Kidney (tissue), 14 donors: ENCODE results near the gene SP5. TPM values are rescaled to one million over a fixed set of nuclear protein-coding genes. Genes with fewer than 3 reads are reported as not detected.
"Not testable (repeated sequence)": the region's sequence is repeated elsewhere in the genome, so short reads cannot be mapped to it uniquely, and the experiment has no call there.

ENCODE experiments used
- DNase-seq, 5 donors: peaks; one replicate each; pipeline ENCODE4 v3.0.0-alpha.2; 2013 to 2020
- FAIRE-seq: peaks from 2 replicates; lab custom pipeline; 2012; peaks lifted over from hg19 to GRCh38; lab: Jason Lieb, UNC
- H3K27ac ChIP-seq, 2 donors: one replicate each; pipeline ENCODE4 v1.7.0; 2013; ENCODE audit warnings: low read depth in 2 of 2, low read length in 2 of 2, inconsistent platforms in 1 of 2
- H3K27me3 ChIP-seq: one replicate; pipeline ENCODE4 v1.7.1; 2013; ENCODE audit warnings: low read length, inconsistent platforms; ENCODE audit not compliant: control insufficient read depth, insufficient read depth
- H3K36me3 ChIP-seq, 3 donors: one replicate each; pipeline versions ENCODE4 v1.7.0 to v1.7.1; 2013; ENCODE audit warnings: low read length in 3 of 3, control low read depth in 1 of 3, inconsistent platforms in 1 of 3; ENCODE audit not compliant: insufficient read depth in 3 of 3, control insufficient read depth in 2 of 3
- H3K4me1 ChIP-seq, 3 donors: one replicate each; pipeline versions ENCODE4 v1.7.0 to v1.7.1; 2013; ENCODE audit warnings: low read length in 3 of 3, inconsistent platforms in 1 of 3, low read depth in 1 of 3; ENCODE audit not compliant: control insufficient read depth in 2 of 3, insufficient read depth in 2 of 3
- H3K4me3 ChIP-seq, 3 donors: one replicate each; pipeline versions ENCODE4 v1.7.0 to v1.8.1; 2013; ENCODE audit warnings: low read length in 3 of 3, control low read depth in 1 of 3, inconsistent platforms in 1 of 3
- H3K9ac ChIP-seq, 3 donors: one replicate each; pipeline versions ENCODE4 v1.7.0 to v1.7.1; 2013; ENCODE audit warnings: low read length in 3 of 3, control low read depth in 1 of 3, inconsistent platforms in 1 of 3
- H3K9me3 ChIP-seq, 3 donors: one replicate each; pipeline versions ENCODE4 v1.7.0 to v1.7.1; 2013; ENCODE audit warnings: low read length in 3 of 3, control low read depth in 1 of 3, inconsistent platforms in 1 of 3; ENCODE audit not compliant: control insufficient read depth in 2 of 3, insufficient read depth in 1 of 3
- intact Hi-C: fragments of 100-400 bp; cut with DNase I; formaldehyde crosslinking; loops from one replicate; pipeline ENCODE4 v1.11.1; 2022
- polyA plus RNA-seq: library from polyadenylated mRNA; stranded (reverse); fragments of 350-450 nt; fragmentation: Illumina TruSeq; extraction: RNeasy Lipid Tissue Mini Kit (QIAGEN cat#74804); gene quantifications from one replicate; pipeline ENCODE4 v1.2.3, GENCODE V29; 2014; ENCODE audit warnings: low read depth, low replicate concordance; ENCODE audit not compliant: insufficient read depth
- total RNA-seq: library from RNA; stranded (reverse); fragmentation: NEBNext Ultra II Directional; extraction: Animal tissue kit (Norgen Biotek cat#: 25700); gene quantifications from one replicate; pipeline ENCODE4 v1.2.1, GENCODE V29; 2021
- TF ChIP-seq, protein P1 (sequence below): IDR thresholded peaks from 3 replicates; pipeline ENCODE4 v1.5.1; 2012; ENCODE audit warnings: mild to moderate bottlenecking, moderate library complexity, borderline replicate concordance; ENCODE audit not compliant: insufficient read depth; ENCODE audit errors: extremely low read depth
- donor health status: control.
- donor health status: control.
- donor health status: control.
- donor health status: control.
- donor health status: control.
- donor health status: DM: yes; HTN: yes; CAD: no.
- donor health status: Normal renal cell carcinoma (clear cell type).

Gene SP5
- total and polyA plus RNA-seq, 2 donors from 2014 or later: 0.25 to 1.6 TPM

DNA sequence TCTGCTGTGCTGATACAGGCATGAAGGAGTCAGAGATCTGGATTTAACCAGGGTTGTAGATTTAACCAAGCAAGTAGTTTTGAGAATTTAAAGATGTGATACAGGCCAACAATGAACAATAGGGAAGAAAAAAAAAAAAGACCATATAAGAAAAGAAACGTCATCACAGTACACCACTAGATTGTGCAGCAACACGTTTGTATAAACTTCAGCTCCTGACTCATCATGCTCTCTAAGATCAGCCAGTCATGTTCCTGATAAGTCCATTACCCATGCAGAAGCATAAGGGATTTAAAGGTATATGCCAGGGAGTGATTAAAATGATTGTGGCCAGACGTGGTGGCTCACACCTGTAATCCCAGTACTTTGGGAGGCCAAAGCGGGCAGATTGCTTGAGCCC is 32.8 kb downstream of the SP5 start:
- Histone ChIP-seq H3K9me3 (no peaks in the 10 kb centered on the region), H3K4me1 (no peaks in the 10 kb centered on the region), H3K27me3 (no peaks in the 10 kb centered on the region), H3K27ac (no peak overlapping the region), H3K4me3 (no peak overlapping the region), H3K36me3 (no peaks in the 10 kb centered on the region), H3K9ac (no peak overlapping the region)
- no peak for DNase-seq
- TF ChIP-seq, protein P1, sequence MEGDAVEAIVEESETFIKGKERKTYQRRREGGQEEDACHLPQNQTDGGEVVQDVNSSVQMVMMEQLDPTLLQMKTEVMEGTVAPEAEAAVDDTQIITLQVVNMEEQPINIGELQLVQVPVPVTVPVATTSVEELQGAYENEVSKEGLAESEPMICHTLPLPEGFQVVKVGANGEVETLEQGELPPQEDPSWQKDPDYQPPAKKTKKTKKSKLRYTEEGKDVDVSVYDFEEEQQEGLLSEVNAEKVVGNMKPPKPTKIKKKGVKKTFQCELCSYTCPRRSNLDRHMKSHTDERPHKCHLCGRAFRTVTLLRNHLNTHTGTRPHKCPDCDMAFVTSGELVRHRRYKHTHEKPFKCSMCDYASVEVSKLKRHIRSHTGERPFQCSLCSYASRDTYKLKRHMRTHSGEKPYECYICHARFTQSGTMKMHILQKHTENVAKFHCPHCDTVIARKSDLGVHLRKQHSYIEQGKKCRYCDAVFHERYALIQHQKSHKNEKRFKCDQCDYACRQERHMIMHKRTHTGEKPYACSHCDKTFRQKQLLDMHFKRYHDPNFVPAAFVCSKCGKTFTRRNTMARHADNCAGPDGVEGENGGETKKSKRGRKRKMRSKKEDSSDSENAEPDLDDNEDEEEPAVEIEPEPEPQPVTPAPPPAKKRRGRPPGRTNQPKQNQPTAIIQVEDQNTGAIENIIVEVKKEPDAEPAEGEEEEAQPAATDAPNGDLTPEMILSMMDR: no peak
- no peak for FAIRE-seq
- intact Hi-C loops: no loop called here

DNA sequence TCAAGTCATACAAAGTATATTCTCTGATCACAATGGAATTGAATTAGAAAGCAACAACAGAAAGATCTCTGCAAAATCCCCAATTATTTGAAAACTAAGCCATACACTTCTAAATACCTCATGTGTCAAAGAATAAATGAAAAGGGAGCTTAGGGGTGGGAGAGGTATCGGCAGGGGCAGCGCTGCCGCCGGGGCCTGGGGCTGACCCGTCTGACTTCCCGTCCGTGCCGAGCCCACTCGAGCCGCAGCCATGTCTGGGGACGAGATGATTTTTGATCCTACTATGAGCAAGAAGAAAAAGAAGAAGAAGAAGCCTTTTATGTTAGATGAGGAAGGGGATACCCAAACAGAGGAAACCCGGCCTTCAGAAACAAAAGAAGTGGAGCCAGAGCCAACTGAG is 36.4 kb downstream of the SP5 start:
- H3K27me3 ChIP-seq, intact Hi-C loops, H3K4me3 ChIP-seq, H3K27ac ChIP-seq, FAIRE-seq, H3K36me3 ChIP-seq, H3K9ac ChIP-seq, H3K9me3 ChIP-seq, DNase-seq, H3K4me1 ChIP-seq: not testable (repeated sequence)

- no peak for DNase-seq
- TF ChIP-seq, protein P1: no peak
- Histone ChIP-seq H3K27me3 (no peaks in the 10 kb centered on the region), H3K27ac (no peak overlapping the region), H3K4me1 (no peaks in the 10 kb centered on the region), H3K9ac (no peak overlapping the region), H3K4me3 (no peak overlapping the region), H3K36me3 (no peaks in the 10 kb centered on the region), H3K9me3 (no peaks in the 10 kb centered on the region)
- intact Hi-C loops: no loop called here
- FAIRE-seq: no peak
These were observed 46.4 kb downstream of the SP5 start for GRCh38 chr2:170761572-170761971.

- H3K9ac ChIP-seq: no peak overlapping the region
- DNase-seq (no peak), FAIRE-seq (no peak)
- TF ChIP-seq, protein P1: no peak
- H3K4me1 ChIP-seq: no peaks in the 10 kb centered on the region
- intact Hi-C loops: no loop called here
- H3K27me3 ChIP-seq: no peaks in the 10 kb centered on the region
- H3K4me3 ChIP-seq: no peak overlapping the region
- no peaks in the 10 kb centered on the region for H3K36me3 ChIP-seq
- H3K27ac ChIP-seq: no peak overlapping the region
- H3K9me3 ChIP-seq: no peaks in the 10 kb centered on the region
These were observed 47.6 kb downstream of the SP5 start for GRCh38 chr2:170762760-170763159.
